SK-N-SH treated with all-trans-retinoic acid at 6 μM for 48 hours (cell line): ENCODE data around the gene BCL7B.

ENCODE experiments used
- BACH2 ChIP-seq: fragments of 250-450 bp; sonication (Bioruptor Pico); IDR thresholded peaks from 2 replicates; pipeline ENCODE4 v1.9.0; 2021; ENCODE audit warnings: mild to moderate bottlenecking, borderline replicate concordance
- ESRRG ChIP-seq: fragments of 250-450 bp; sonication (Bioruptor Pico); IDR thresholded peaks from 2 replicates; pipeline ENCODE4 v1.6.1; 2021; ENCODE audit warnings: mild to moderate bottlenecking
- SNAI2 ChIP-seq: fragments of 250-450 bp; sonication (Bioruptor Pico); IDR thresholded peaks from 2 replicates; pipeline ENCODE4 v1.5.0; 2020; ENCODE audit warnings: mild to moderate bottlenecking, moderate library complexity
- TSHZ2 ChIP-seq: fragments of 250-450 bp; sonication (Bioruptor Pico); IDR thresholded peaks from 2 replicates; pipeline ENCODE4 v1.5.0; 2020; ENCODE audit warnings: mild to moderate bottlenecking, moderate library complexity
- ZNF565 ChIP-seq: fragments of 450-650 bp; formaldehyde crosslinking; conservative IDR thresholded peaks from 2 replicates; pipeline ENCODE4 v1.5.0; 2020; ENCODE audit warnings: low read depth, mild to moderate bottlenecking, moderate library complexity
- ZNF70 ChIP-seq: fragments of 450-650 bp; formaldehyde crosslinking; IDR thresholded peaks from 2 replicates; pipeline ENCODE4 v1.5.0; 2020; ENCODE audit warnings: mild to moderate bottlenecking, moderate library complexity

- TF ChIP-seq ZNF565 (CRISPR knock-in tag) (no peak), SNAI2 (CRISPR knock-in tag) (no peak), ZNF70 (no peak), TSHZ2 (CRISPR knock-in tag) (no peak), BACH2 (CRISPR knock-in tag) (no peak), ESRRG (CRISPR knock-in tag) (no peak)
Observed at GRCh38 chr7:73549176-73549575, 8.3 kb downstream of the BCL7B start.
